ENCODE measurements around the gene AGBL5.

DNA sequence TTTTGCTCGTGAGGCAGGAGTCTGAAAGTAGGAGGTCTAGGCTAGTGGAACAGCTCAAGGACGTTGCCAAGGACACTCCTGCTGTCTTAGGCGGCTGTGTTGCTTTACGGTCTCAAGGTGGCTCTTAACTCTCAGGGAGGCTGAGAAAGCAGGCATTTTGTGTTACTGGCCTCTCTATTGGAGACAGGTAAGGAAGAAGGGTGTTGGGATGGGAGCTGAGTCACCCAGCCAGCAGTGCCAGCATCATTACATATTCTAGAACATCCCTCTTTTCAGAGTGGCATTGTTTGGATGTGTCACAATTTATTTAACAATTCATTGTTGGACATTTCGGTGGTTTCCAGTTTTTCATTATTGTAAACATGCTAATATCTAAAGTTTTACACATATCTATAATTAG, 49.5 kb upstream of the AGBL5 start:
- TF ChIP-seq, protein P1, sequence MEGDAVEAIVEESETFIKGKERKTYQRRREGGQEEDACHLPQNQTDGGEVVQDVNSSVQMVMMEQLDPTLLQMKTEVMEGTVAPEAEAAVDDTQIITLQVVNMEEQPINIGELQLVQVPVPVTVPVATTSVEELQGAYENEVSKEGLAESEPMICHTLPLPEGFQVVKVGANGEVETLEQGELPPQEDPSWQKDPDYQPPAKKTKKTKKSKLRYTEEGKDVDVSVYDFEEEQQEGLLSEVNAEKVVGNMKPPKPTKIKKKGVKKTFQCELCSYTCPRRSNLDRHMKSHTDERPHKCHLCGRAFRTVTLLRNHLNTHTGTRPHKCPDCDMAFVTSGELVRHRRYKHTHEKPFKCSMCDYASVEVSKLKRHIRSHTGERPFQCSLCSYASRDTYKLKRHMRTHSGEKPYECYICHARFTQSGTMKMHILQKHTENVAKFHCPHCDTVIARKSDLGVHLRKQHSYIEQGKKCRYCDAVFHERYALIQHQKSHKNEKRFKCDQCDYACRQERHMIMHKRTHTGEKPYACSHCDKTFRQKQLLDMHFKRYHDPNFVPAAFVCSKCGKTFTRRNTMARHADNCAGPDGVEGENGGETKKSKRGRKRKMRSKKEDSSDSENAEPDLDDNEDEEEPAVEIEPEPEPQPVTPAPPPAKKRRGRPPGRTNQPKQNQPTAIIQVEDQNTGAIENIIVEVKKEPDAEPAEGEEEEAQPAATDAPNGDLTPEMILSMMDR (conservative IDR thresholded peaks at IDR 0.05; ENCODE audit: low read length) = no peak
- TF ChIP-seq EZH2phosphoT487 (IDR thresholded peaks at IDR 0.05; ENCODE audit: borderline replicate concordance, low read depth, low read length) = no peak

All from OCI-LY7 (cell line).